Measurements from ENCODE around the gene RBM24.

- no peak for TF ChIP-seq CTCF (IDR thresholded peaks at IDR 0.05)
- no peak for TF ChIP-seq POLR2A (IDR thresholded peaks at IDR 0.05)
Measured at GRCh38 chr6:17258749-17259148, 22.4 kb upstream of the RBM24 start.

Data from Peyer's patch (tissue), 4 donors.